A549 (cell line): ENCODE measurements around the gene RFX6. TPM values are rescaled to one million over a fixed set of nuclear protein-coding genes. Genes with fewer than 3 reads are reported as not detected.

Experiments
- ATAC-seq, 2 experiments: fragments of 200-7000 bp in 1 of 2; fragments of >200 bp in 1 of 2; cut with Nextera tagmentation in 1 of 2; cut with Tn5 transposase in 1 of 2; 3 replicates each; pipeline versions ENCODE4 v1.8.0 to v1.9.1; 2018 to 2020; ENCODE audit warnings: mild to moderate bottlenecking in 1 of 2, moderate library complexity in 1 of 2
- CTCF ChIA-PET: fragments of 300-600 bp; sonication (Branson Sonifier 250); formaldehyde crosslinking; extraction: SDS; loops from one replicate; lab custom pipeline; 2021; ENCODE audit warnings: antibody characterized with exemption, inconsistent platforms; lab: Yijun Ruan, JAX
- POLR2A ChIA-PET: fragments of 350-600 bp; formaldehyde crosslinking; extraction: SDS; loops from one replicate; lab custom pipeline; 2021; ENCODE audit warnings: antibody characterized with exemption, inconsistent platforms; lab: Yijun Ruan, JAX
- DNase-seq, 2 experiments: peaks; one replicate each; pipeline versions ENCODE4 v3.0.0 to v3.0.0-alpha.2; 2011 to 2016; ENCODE audit warnings: low read depth in 1 of 2, low spot score in 1 of 2
- FAIRE-seq: peaks from 2 replicates; lab custom pipeline; 2011; peaks lifted over from hg19 to GRCh38; lab: Jason Lieb, UNC
- H3K27ac ChIP-seq, 2 experiments: fragments of >200 bp; sonication (Bioruptor Twin); formaldehyde crosslinking; 3 replicates each; pipeline ENCODE4 v1.5.1; 2016 to 2017
- H3K4me1 ChIP-seq: fragments of >200 bp; sonication (Bioruptor Twin); formaldehyde crosslinking; 3 replicates; pipeline ENCODE4 v1.6.1; 2016
- H3K4me2 ChIP-seq: fragments of >200 bp; sonication (Bioruptor Twin); formaldehyde crosslinking; 3 replicates; pipeline ENCODE4 v1.6.1; 2016
- H3K4me3 ChIP-seq: fragments of >200 bp; sonication (Bioruptor Twin); formaldehyde crosslinking; 3 replicates; pipeline ENCODE4 v1.5.1; 2016
- H3K9me3 ChIP-seq: fragments of >200 bp; sonication (Bioruptor Twin); formaldehyde crosslinking; 3 replicates; pipeline ENCODE4 v1.6.1; 2016
- BHLHE40 ChIP-seq: IDR thresholded peaks from 2 replicates; pipeline ENCODE4 v1.6.1; 2012; ENCODE audit warnings: low read depth, low read length, inconsistent platforms
- CBX2 ChIP-seq: fragments of 200-600 bp; sonication (generic); IDR thresholded peaks from 2 replicates; pipeline ENCODE4 v1.6.1; 2016; ENCODE audit warnings: low read depth, mild to moderate bottlenecking, borderline replicate concordance
- CBX8 ChIP-seq: fragments of 200-600 bp; sonication (generic); IDR thresholded peaks from 2 replicates; pipeline ENCODE4 v1.6.1; 2016
- CEBPB ChIP-seq, 2 experiments: fragments of >200 bp in 1 of 2; sonication (Bioruptor Twin) in 1 of 2; formaldehyde crosslinking in 1 of 2; IDR thresholded peaks; 2 replicates each; pipeline ENCODE4 v1.6.1; 2012 to 2016
- CHD2 ChIP-seq: fragments of 150-350 bp; IDR thresholded peaks from 2 replicates; pipeline ENCODE4 v1.6.1; 2014; ENCODE audit warnings: low read length; ENCODE audit not compliant: partially characterized antibody
- CHD4 ChIP-seq: fragments of 200-600 bp; sonication (generic); IDR thresholded peaks from 2 replicates; pipeline ENCODE4 v1.6.1; 2016; ENCODE audit warnings: antibody characterized with exemption, mild to moderate bottlenecking, borderline replicate concordance
- CTCF ChIP-seq: fragments of >200 bp; sonication (Bioruptor Twin); formaldehyde crosslinking; IDR thresholded peaks from 3 replicates; pipeline ENCODE4 v1.5.1; 2016
- EHF ChIP-seq: fragments of 250-450 bp; sonication (Bioruptor Pico); IDR thresholded peaks from 2 replicates; pipeline ENCODE4 v1.5.0; 2020; ENCODE audit warnings: mild to moderate bottlenecking
- EHMT2 ChIP-seq: fragments of 200-600 bp; sonication (generic); IDR thresholded peaks from 2 replicates; pipeline ENCODE4 v1.6.1; 2016; ENCODE audit warnings: antibody characterized with exemption, low read depth, mild to moderate bottlenecking, moderate library complexity
- ELK1 ChIP-seq: fragments of 150-350 bp; IDR thresholded peaks from 2 replicates; pipeline ENCODE4 v1.6.1; 2014; ENCODE audit warnings: low read depth, mild to moderate bottlenecking, low read length
- EP300 ChIP-seq, 2 experiments: fragments of >200 bp; sonication (Bioruptor Twin); formaldehyde crosslinking; IDR thresholded peaks; 2 replicates in 1 of 2; 3 replicates in 1 of 2; pipeline ENCODE4 v1.6.1; 2016 to 2017
- FOSB ChIP-seq: fragments of 250-450 bp; sonication (Bioruptor Pico); IDR thresholded peaks from 2 replicates; pipeline ENCODE4 v1.5.0; 2020; ENCODE audit warnings: mild to moderate bottlenecking, moderate library complexity
- FOSL2 ChIP-seq, 2 experiments: fragments of 450-650 bp in 1 of 2; fragments of >200 bp in 1 of 2; sonication (Bioruptor Twin) in 1 of 2; formaldehyde crosslinking; IDR thresholded peaks; 2 replicates each; pipeline versions ENCODE4 v1.5.0 to v1.6.1; 2016 to 2020; ENCODE audit warnings: mild to moderate bottlenecking in 1 of 2, moderate library complexity in 1 of 2
- FOXS1 ChIP-seq: fragments of 250-450 bp; sonication (Bioruptor Pico); IDR thresholded peaks from 2 replicates; pipeline ENCODE4 v1.5.0; 2020; ENCODE audit warnings: mild to moderate bottlenecking, moderate library complexity
- GATA3 ChIP-seq: IDR thresholded peaks from 2 replicates; pipeline ENCODE4 v1.6.1; 2012; ENCODE audit warnings: borderline replicate concordance
- HDAC2 ChIP-seq: fragments of 200-600 bp; sonication (generic); IDR thresholded peaks from 2 replicates; pipeline ENCODE4 v1.6.1; 2016
- HOXA7 ChIP-seq: fragments of 250-450 bp; sonication (Bioruptor Pico); IDR thresholded peaks from 2 replicates; pipeline ENCODE4 v1.5.0; 2020; ENCODE audit warnings: mild to moderate bottlenecking, moderate library complexity
- HOXB5 ChIP-seq: fragments of 250-450 bp; sonication (Bioruptor Pico); IDR thresholded peaks from 2 replicates; pipeline ENCODE4 v1.5.0; 2020; ENCODE audit warnings: mild to moderate bottlenecking, moderate library complexity
- JUNB ChIP-seq: fragments of >200 bp; sonication (Bioruptor Twin); formaldehyde crosslinking; IDR thresholded peaks from 2 replicates; pipeline ENCODE4 v1.6.1; 2016
- KDM1A ChIP-seq: fragments of 200-600 bp; sonication (generic); IDR thresholded peaks from 2 replicates; pipeline ENCODE4 v1.6.1; 2016; ENCODE audit warnings: low read depth, mild to moderate bottlenecking
- KDM5A ChIP-seq: fragments of 200-600 bp; sonication (generic); IDR thresholded peaks from 2 replicates; pipeline ENCODE4 v1.6.1; 2016; ENCODE audit warnings: antibody characterized with exemption, mild to moderate bottlenecking
- MAZ ChIP-seq: fragments of 150-350 bp; IDR thresholded peaks from 2 replicates; pipeline ENCODE4 v1.6.1; 2014; ENCODE audit warnings: antibody characterized with exemption, low read depth, low read length, borderline replicate concordance
- MYC ChIP-seq: IDR thresholded peaks from 2 replicates; pipeline ENCODE4 v1.6.1; 2012; ENCODE audit warnings: mild to moderate bottlenecking, inconsistent platforms, low read length, improper control_type of control experiment, borderline replicate concordance
- NPAS2 ChIP-seq: fragments of 250-450 bp; sonication (Bioruptor Pico); IDR thresholded peaks from 2 replicates; pipeline ENCODE4 v1.8.0; 2022; ENCODE audit warnings: mild to moderate bottlenecking, moderate library complexity, borderline replicate concordance
- NR3C1 ChIP-seq: fragments of >200 bp; sonication (Bioruptor Twin); formaldehyde crosslinking; IDR thresholded peaks from 3 replicates; pipeline ENCODE4 v1.6.1; 2017
- POLR2AphosphoS2 ChIP-seq: conservative IDR thresholded peaks from 2 replicates; pipeline ENCODE4 v1.6.1; 2012; ENCODE audit warnings: low read length, improper control_type of control experiment, inconsistent platforms
- RARB ChIP-seq: fragments of 250-450 bp; sonication (Bioruptor Pico); IDR thresholded peaks from 2 replicates; pipeline ENCODE4 v1.8.0; 2021; ENCODE audit warnings: mild to moderate bottlenecking, moderate library complexity
- RFX5 ChIP-seq: fragments of 450-650 bp; IDR thresholded peaks from 2 replicates; pipeline ENCODE4 v1.7.1; 2014; ENCODE audit warnings: antibody characterized with exemption, mild to moderate bottlenecking, moderate library complexity
- RNF2 ChIP-seq: fragments of 200-600 bp; sonication (generic); IDR thresholded peaks from 2 replicates; pipeline ENCODE4 v1.6.1; 2016; ENCODE audit warnings: low read depth, mild to moderate bottlenecking, antibody characterized with exemption, moderate library complexity, borderline replicate concordance
- TP53 ChIP-seq: fragments of 250-450 bp; sonication (Bioruptor Pico); IDR thresholded peaks from 2 replicates; pipeline ENCODE4 v1.5.0; 2021; ENCODE audit warnings: mild to moderate bottlenecking, moderate library complexity
- USF2 ChIP-seq: fragments of 450-650 bp; IDR thresholded peaks from 2 replicates; pipeline ENCODE4 v1.6.1; 2014; ENCODE audit warnings: antibody characterized with exemption
- ZFP36 ChIP-seq: fragments of 450-650 bp; IDR thresholded peaks from 2 replicates; pipeline ENCODE4 v1.6.1; 2014; ENCODE audit warnings: borderline replicate concordance; ENCODE audit not compliant: partially characterized antibody
- WGBS: methylation state at CpG from one replicate; pipeline ENCODE4 v1.1.6; 2017; ENCODE audit errors: missing lambda C conversion rate; 5-methylcytosine and 5-hydroxymethylcytosine counted together
- polyA plus RNA-seq, 4 experiments: library from polyadenylated mRNA; depleted of rRNA in 3 of 4; stranded (reverse); fragments of >200 nt; fragmentation: RNase III in 1 of 4; extraction: RNeasy Plus Mini Kit Qiagen cat#74134 plus additional on column Dnase treatment in 1 of 4; gene quantifications; 2 replicates in 3 of 4; 3 replicates in 1 of 4; pipeline ENCODE4 v1.2.3, GENCODE V29; 2011 to 2017
- TF ChIP-seq, protein P1 (sequence below): IDR thresholded peaks from 2 replicates; pipeline ENCODE4 v1.6.1; 2012; ENCODE audit warnings: low read depth, borderline replicate concordance
- TF ChIP-seq, protein P2 (sequence below): IDR thresholded peaks from 2 replicates; pipeline ENCODE4 v1.6.1; 2012

RFX6 gene
- polyA plus RNA-seq, 2 of the 4 experiments (the other 2 are of a cell fraction): not detected

- Histone ChIP-seq H3K9me3 (no peaks in the 10 kb centered on the region), H3K27ac (no peak overlapping the region), H3K4me2 (no peak overlapping the region), H3K4me3 (no peak overlapping the region), H3K4me1 (no peaks in the 10 kb centered on the region)
- no peak for FAIRE-seq
- ATAC-seq: no peak
- ChIA-PET CTCF (no interaction called here), POLR2A (no interaction called here)
- no peak for DNase-seq
- TF ChIP-seq HDAC2 (no peak), EHF (CRISPR knock-in tag) (no peak), BHLHE40 (no peak), POLR2AphosphoS2 (no peak), CTCF (no peak), NPAS2 (no peak), ELK1 (no peak), KDM1A (no peak), TP53 (CRISPR knock-in tag) (no peak), FOSB (CRISPR knock-in tag) (no peak), NR3C1 (no peak), JUNB (no peak), FOSL2 (IDR thresholded peaks at IDR 0.05) (no peak), FOSL2 (CRISPR knock-in tag; IDR thresholded peaks at IDR 0.05) (no peak), USF2 (no peak), CHD2 (no peak), ZFP36 (no peak), KDM5A (no peak), HOXA7 (CRISPR knock-in tag) (no peak), EHMT2 (no peak)
- TF ChIP-seq, protein P1, sequence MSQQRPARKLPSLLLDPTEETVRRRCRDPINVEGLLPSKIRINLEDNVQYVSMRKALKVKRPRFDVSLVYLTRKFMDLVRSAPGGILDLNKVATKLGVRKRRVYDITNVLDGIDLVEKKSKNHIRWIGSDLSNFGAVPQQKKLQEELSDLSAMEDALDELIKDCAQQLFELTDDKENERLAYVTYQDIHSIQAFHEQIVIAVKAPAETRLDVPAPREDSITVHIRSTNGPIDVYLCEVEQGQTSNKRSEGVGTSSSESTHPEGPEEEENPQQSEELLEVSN: no peak
- WGBS: 57% methylated on average over 1 of the region's 1 CpG
Measured at GRCh38 chr6:116929825-116930224, 52.8 kb downstream of the RFX6 start.

DNA sequence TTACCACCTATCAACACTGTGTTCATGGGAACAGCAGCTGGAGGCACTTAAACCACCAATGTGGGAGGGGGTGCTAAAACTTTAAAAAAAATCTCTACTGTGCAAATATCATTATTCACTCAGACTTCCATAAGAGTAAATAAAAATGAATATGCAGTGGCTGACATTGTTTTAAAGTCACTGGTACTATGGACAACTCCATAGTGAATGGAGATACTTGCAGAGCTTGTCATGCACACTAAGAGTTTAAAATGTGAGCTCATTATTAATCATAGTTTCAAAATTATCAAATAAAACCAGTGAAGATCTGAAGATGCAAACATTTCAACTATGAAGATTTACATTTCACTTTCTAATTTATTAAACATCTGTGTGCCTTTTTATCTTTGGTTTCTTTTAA lies 54.4 kb downstream of the RFX6 start:
- DNase-seq (no peak), ATAC-seq (no peak), FAIRE-seq (no peak)
- Histone ChIP-seq H3K4me3 (no peak overlapping the region), H3K9me3 (no peaks in the 10 kb centered on the region), H3K4me1 (no peaks in the 10 kb centered on the region), H3K4me2 (no peak overlapping the region), H3K27ac (no peak overlapping the region)
- no peak for TF ChIP-seq CHD4
- no peak for TF ChIP-seq POLR2AphosphoS2
- no peak for TF ChIP-seq HOXB5
- TF ChIP-seq FOXS1 (CRISPR knock-in tag): no peak
- no peak for TF ChIP-seq RFX5
- TF ChIP-seq GATA3: no peak
- no peak for TF ChIP-seq MAZ
- no peak for TF ChIP-seq CBX2
- no peak for TF ChIP-seq ZFP36
- TF ChIP-seq, protein P2, sequence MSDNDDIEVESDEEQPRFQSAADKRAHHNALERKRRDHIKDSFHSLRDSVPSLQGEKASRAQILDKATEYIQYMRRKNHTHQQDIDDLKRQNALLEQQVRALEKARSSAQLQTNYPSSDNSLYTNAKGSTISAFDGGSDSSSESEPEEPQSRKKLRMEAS: no peak
- no peak for TF ChIP-seq RARB (CRISPR knock-in tag)
- TF ChIP-seq EHF (CRISPR knock-in tag): no peak
- TF ChIP-seq RNF2: no peak
- no peak for TF ChIP-seq CEBPB (IDR thresholded peaks at IDR 0.05)
- TF ChIP-seq EP300 (IDR thresholded peaks at IDR 0.05): no peak
- TF ChIP-seq USF2: no peak
- TF ChIP-seq HOXA7 (CRISPR knock-in tag): no peak
- TF ChIP-seq MYC: no peak
- no peak for TF ChIP-seq CBX8
- POLR2A ChIA-PET: no interaction called here
- CTCF ChIA-PET: no interaction called here
